HG02870 (cell line): ENCODE data around the gene TLE3.
A peak's percentile ranks its signal among the peaks of the same experiment; 100 is the strongest.
"Not testable (repeated sequence)": the region's sequence is repeated elsewhere in the genome, so short reads cannot be mapped to it uniquely, and the experiment has no call there.

Experiments
- ATAC-seq: cut with Tn5 transposase; IDR thresholded peaks from one replicate; pipeline ENCODE4 v1.9.1; 2021; ENCODE audit warnings: mild to moderate bottlenecking, moderate library complexity; ENCODE audit not compliant: unreplicated experiment

The TLE3 gene

DNA sequence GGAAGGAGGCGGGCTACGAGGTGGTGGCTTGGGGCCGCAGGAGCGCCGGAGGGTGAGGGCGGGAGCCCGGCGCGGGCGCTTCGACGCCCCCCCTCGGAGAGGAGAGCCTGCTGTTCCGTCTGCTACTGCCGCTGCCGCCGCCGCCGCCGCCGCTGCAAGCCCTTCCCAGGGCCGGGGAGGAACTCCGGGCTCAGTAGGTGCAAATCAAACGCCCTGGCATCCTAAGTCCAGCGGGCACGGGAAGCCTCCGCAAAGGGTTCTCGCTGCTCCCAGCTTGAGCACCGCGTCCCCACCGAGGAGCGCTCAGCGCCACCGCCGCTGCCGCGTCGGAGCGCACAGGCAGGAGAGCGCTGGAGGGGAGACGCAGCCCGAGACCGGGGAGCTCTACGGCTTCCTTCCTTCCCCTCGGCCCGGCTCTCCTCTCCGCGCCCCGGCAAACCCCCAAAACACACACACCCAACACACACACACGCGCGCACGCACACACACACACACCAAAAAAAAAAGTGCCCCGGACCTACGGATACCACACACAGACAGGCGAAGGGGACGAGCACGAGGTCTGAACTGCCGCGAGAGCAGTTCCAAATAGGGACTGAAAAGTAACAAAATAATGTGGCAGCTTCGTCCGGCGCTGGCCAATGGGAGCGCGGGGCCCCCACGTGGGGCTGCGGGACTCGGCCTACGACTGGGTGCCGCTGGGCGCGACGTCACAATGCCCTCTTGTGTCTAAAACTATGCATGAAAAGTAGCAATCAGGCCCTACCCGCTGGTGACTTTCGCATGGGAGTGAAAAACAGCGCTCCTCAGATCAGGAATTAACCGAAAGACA is at the start of gene TLE3:
Gene TLE3 (minus strand): TSS at position 597 of the 832 bp plus-strand sequence. CDS start 1,119 bp downstream, outside the sequence.
- ATAC-seq = peak; percentile 49

DNA sequence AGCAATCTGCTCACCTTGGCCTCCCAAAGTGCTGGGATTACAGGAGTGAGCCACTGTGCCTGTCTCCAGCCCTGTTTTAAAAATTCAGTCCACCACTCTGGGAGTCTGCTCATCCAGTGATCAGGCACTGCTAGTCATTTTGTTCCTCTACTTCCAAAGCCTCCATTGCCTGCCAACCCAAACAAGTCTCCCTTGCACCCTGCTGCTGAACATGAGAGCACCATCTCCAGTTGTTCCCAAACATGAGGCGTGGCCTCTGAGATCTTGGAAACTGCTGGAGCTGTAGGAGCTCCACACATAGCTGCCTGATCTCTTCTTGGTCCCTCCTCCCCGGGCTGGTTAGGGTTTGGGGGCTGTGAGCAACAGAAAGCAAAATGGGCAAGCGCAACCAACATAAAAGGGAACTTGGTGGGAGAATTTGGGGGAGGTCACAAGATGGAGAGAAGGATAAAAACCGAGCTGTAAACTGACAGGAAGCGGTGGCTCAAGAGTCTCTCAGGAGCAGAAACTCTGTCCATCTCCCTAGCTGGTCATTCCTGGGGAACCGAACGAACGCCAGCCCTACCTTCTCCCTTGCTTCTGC is 49.6 kb upstream of the TLE3 start:
- ATAC-seq = no peak

DNA sequence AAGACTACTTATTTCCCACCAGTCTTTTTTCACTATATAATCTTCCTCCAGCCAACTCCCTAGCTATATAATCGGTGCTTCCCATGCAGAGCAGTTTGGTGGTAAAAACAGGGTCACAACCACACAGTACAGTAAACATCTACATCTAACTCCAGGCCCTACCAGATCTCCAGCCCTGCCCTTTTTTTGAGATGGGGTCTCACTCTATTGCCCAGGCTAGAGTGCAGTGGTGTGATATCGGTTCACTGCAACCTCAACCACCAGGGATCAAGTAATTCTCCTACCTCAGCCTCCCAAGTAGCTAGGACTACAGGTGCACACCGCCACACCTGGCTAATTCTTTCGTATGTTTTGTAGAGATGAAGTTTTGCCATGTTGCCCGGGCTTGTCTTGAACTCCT is 49.1 kb upstream of the TLE3 start:
- ATAC-seq = no peak

DNA sequence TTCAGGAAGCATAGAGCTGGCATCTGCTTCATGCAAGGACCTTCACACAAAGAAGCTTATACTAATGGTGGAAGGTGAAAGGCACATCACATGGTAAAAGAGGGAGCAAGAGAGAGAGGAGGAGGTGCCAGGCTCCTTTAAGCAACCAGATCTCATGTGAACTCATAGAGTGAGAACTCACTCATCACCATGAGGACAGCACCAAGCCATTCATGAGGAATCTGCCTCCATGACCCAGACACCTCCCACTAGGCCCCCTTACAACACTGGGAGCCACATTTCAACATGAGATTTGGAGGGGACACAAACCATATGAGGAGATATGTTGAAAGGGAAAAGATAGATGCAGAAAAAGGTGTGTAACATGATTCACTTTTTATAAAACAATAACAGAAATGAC is 48.4 kb upstream of the TLE3 start:
- no peak for ATAC-seq

DNA sequence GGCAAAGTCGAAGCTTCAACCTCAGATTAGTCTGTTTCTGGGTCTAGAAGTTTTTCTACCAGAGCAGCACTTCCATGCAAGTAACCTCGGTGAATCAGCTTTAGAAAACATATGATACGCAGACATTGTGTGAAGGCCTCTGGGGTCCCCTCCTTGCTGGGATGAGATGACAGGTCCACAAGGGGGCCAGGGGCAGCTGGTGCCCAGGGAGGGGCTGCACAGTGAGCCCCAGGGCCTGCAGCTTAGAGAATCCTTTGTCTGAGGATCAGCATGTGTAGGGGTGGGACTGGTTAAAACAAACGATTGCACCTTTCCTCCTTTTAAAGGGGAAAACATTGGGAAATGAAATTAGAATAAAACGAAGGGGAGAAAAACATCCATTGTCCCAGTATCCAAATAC is 47.5 kb upstream of the TLE3 start:
- no peak for ATAC-seq

DNA sequence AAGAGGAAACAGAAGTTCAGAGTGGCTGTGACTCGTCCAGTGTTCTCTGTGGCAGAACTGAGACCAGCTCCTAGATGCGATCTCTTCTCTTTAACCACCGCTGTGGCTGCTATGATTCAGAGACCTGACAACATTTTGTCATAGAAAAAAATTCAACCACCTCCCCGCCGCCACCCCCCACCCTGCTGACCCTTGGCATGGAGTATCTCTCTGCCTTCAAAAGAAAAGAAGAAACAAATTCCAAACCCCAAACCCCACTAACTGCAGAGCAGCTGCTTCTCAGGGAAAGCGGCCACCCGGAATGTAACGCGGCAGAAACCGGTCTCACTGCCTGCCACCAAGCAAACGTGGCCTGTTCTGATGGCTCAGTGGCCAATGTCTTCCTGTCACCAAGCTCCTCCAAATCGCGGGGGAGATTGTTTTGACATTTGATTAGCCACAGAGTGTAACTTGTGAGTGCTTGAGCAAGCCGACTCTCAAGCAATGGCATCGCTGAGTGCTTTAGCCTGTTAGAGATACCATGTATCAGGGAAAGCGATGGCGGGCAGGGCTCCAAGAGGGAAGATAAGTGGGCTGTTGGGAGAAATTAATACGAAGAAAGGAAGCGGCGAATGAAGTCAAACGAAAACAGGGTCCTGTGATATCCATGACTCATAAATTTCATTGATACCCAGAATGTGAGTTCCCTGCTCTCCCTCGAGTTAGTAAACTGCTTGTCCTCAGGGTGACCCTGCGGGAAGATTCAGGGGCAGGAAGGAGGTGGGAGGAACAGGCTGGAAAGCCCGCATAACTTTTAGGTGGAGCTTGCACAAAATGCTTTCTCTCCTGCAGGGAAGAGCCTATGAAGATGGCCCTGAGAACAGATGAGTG is 44.8 kb upstream of the TLE3 start:
- no peak for ATAC-seq

DNA sequence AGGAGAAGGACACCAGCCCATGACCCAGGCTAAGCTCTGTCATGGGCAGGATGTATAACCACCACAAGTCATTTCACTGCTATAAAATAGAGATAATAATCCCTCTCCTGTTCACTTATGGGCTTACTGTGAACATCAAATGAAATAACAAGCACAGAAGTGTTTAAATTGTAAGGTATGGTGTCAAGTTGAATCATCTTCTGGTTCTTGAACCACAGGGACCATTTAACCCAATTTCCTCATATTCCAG is 44.3 kb upstream of the TLE3 start:
- ATAC-seq = no peak

DNA sequence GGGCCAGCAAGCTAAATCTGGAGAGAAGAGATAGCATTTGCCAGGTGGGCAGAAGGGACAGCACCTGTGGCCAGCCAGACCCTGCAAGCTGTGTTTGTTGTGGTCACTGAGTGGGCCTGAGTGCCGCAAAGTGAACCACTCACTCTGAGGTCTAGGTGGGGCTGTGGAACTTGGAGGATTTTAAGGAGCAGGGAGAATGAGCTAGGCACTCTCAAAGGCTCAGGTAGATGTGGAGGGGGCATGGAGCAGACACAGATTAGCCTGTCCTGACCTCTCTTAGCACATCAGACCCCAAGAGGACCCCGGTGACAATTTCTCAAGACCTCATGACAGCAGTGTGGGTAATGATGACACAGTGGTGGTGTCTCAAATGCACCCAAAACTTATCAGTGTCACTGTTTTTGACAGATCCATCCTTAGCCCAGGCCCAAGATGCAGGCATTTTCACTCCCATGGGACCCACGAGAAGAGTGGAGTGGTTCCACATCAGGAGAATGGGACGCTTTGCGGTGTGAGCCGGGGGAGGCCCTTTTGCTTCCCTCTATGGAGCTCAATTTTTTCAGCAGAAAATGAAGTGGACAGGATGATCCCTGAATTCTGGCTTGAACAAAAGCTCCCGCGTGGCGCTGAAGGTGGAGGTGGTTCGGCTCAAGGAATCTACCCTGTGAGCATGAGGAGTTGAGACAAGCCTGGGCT is 43.8 kb upstream of the TLE3 start:
- ATAC-seq = no peak

DNA sequence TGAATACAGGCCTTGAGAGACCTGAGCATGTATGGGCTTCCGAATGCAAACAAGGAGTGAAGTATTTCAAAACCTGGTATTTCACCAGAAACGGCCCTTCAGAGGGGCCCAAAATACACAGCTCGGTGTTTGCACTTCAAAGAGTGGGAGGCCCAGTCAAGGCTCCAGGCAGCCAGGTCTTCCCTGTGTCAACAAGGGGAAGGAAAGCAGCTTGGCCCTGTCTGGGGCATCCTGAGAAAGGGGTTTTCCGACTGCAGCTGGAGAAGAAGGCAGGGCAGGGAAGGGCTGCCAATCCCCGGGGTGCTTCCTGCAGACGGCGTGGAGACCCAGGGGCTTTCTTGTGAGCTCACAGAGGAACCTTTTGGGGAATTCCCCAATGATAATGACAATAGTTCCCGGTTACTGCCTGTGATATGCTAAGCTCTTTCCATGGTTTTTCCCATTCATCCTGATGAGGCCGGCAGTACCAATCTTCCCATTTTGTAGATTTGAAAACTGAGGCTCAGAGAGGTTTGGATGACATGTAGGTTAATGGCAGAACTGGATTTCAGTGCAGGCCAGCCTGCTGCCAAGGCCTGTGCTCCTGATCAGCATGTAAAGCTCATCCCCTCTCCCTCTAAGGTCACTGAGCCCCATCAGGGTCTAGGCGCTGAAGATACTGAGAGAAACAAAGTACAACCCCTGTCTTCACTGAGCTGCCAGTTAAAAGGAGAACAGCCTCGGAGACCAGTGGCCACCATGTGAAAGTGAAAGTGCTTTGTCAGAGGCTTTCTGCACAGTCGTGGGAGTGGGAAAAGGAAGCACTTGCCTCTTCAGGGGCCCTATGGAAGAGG is 43.0 kb upstream of the TLE3 start:
- no peak for ATAC-seq

DNA sequence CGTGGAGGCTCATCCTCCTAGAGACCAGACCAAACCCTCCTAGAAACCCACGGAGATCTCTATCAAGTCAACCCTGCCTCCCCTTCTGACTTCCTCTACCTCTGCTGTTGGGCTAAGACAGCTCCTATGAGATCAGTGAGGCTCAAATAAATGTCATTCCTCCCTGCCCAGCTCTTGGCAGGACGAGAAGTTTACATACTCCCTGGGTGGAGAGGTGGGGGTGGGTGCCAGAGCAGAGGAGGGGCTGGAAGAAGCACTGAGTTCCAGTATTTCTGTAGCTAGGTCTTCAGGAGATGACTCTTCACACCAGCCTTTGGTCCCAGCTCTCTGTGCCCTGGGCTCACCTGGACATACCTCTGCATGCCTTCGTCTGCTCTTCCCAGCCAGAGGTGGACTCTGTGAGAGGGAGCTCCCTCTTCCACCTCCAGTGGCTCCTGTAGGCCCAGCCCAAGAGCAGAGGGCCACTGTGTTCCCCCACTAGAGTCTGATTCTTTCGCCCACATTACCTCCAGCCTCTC is 42.4 kb upstream of the TLE3 start:
- ATAC-seq = no peak

DNA sequence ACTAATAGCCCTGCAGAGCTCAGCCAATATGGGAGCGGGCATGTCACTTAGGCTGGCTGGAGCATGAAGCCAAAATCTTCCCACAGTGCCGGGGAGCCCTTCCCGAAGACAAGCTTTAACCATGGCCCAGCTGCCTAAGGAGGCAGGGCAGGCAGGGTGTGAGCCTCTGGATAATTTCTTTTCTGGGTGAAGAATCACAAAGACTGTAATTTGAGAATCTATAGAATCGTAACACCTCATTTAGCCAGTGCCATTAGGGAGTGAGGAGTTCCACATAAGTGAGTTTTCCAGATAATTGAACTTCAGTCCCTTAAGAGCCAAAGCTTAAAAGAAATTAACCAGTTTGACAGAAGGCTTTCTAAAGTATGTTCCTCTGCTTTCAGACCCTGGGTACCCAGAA is 40.2 kb upstream of the TLE3 start:
- no peak for ATAC-seq

DNA sequence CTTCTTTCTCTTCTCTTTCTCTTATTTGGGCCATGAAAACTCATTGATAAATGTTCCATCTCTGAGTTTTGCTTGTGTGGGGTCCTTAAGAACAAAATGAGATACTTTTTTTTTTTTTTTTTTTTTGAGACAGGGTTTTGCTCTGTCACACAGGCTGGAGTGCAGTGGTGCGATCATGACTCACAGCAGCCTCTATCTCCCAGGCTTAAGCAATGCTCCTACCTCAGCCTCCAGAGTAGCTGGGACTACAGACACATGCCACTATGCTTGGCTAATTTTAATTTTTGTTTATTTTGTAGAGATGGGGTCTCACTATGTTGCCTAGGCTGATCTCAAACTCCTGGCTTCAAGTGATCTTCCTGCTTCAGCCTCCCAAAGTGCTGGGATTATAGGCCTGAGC is 39.3 kb upstream of the TLE3 start:
- ATAC-seq = not testable (repeated sequence)

DNA sequence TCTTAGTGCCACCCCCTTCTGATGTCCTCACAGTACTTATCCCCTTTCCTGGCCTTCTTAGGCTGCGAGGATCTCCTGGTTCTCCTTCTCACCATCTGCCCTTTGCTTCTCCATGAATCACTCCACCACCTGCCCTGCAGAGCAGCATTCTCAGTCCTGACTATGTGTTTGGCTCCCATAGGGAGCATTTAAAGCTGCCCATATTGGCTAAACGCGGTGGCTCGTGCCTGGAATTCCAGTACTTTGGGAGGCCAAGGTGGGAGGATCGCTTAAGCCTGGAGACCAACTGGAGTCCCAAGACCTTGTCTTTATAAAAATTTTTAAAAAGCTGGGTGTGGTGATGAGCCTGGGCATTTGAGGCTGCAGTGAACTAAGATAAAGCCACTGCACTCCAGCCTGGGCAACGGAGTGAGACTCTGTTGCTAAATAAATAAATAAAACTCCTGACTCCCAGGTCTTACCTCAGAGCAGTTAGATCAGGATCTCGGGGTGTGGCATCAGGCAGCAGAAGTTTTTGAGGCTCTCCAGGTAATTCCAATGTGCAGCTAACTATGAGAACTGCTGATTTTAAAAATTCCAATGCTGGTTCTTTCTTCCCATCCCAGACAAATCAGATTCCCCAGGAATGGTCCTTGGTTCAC is 36.2 kb upstream of the TLE3 start:
- ATAC-seq = no peak

DNA sequence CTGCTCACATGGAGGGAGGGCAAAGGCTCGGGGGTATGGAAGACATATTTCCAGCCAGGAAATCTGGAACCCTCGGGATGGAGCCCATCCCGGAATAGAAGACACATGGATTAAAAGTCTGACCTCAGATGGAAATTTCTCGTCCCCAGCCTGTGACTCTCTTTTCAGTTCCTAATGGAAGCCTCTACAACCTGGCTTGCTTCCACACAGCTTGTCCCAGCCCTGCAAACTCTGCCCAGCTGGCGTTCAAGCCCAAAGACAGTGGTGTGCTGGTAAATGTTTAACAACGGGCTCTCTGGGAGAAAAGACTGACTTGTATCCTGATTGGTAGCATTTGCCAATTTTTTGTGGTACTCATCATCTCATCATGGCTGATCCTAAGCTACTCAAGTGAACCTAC is 35.6 kb upstream of the TLE3 start:
- no peak for ATAC-seq

DNA sequence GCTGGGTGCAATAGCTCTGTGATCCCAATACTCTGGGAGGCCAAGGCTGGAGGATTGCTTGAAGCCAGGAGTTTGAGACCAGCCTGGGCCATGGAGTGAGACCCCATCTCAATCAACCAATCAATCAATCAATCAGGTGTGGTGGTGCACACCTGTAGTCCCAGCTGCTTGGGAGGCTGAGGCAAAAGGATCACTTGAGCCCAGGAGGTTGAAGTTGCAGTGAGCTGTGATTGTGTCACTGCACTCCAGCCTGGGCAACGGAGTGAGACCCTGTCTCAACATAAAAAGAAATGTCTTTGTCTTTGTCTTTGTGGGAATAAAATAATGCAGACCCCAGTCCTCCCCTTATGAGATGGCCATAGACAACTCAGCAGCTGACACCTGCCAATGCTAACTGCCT is 34.9 kb upstream of the TLE3 start:
- no peak for ATAC-seq

DNA sequence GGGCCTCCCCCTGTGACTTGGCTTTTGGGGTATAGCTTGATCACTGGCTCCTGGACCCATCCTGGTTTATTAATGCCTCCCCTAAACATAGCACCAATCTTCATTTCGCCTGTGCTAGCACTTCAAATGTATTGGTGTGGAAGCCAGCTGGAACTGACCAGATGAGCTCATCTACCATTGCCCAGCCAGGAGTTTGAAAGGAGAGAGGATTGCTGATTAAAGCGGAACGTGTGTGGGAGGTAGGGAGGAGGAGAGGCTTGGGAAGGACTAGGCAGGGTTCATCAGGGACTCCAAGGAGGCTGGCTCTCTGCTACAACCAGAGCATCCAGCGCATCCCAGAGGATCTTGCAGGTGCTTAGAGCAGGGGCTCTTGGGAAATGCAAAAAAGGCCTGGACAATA is 34.4 kb upstream of the TLE3 start:
- no peak for ATAC-seq

DNA sequence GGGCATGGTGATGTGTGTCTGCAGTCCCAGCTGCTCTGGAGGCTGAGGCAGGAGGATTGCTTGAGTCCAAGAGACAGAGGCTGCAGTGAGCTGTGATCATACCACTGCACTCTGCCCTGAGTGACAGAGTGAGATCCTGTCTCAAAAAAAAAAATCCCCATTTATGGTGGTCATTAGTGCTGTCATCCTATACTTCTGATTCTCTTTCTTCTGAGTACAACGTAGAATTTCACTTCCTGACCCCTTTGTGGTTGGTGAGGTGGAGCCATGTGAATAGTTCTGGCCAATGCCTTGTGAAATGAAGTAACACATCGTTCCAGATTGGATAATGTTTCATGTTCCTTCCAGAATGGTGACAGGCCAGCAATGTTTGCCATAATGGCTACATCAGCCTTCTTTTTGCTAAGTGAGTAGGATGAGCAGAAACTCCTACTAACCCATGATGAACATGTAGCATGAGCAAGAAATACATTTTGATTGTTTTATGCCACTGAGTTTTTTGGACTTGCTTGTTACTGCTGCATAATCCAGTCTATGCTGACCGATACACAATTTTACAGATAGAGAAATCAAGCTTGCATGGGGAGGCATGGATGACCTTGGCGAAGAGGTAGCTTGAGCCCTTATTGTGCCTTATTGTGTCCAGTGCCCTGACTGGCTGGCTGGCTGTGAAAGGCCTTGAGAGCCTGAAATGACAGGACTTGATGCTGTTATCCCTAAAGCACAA is 30.9 kb upstream of the TLE3 start:
- no peak for ATAC-seq

DNA sequence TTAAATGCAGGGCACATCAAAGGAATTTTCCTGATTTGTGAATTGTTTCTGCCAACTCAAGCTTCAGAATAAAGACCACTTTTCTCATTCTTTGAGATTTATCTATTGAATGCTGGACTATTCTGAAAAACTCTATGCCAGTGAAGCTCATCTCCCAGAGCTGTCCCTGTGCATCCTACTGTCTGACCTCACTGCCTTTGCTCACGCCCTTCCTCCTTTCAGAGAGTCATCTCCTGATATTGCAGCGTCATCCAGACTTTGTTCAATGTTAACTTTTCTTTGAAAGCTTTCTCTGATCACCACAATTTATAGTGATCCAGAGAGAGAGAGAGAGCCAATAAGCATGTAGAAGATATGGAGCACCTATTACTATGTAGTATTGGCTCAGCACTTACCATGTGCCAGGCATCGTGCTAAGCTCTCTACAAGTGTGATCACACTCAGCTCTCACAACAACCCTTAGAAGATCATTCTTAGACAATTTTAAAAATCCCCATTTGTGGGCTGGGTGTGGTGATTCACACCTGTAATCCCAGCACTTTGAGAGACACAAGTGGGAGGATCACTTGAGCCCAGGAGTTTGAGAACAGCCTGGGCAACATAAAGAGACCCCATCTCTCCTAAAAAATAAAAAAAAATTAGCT is 30.2 kb upstream of the TLE3 start:
- no peak for ATAC-seq

DNA sequence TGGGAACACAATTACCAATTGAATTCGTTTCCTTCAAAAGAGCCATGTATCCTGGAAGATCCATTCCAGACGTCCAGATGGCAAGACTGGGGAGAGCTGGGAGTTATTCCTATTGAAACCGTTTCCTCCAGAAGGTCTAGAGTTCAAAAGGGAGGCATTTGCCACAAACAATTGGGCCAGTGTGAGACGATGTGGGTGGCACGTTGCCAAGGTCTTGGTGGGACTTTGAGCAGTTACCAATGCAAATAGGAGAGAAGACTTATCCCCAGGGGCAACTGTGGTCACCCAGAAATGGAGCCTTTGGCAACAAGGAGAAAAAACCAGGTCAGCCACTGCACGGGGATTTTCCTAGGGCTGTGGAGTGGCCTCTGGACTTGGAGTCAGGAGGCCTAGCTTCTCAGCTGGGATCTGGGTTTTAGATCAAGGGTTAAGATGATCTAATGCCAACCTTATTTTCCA is 29.6 kb upstream of the TLE3 start:
- no peak for ATAC-seq
